Heart left ventricle (tissue), 13 donors: ENCODE data around the gene AEBP2.

Source experiments
- CTCF ChIP-seq, 12 donors: fragments of 200-600 bp; sonication (generic) in 4 of 12; IDR thresholded peaks; one replicate each; pipeline versions ENCODE4 v1.5.0 to v1.8.0; 2018 to 2022; ENCODE audit warnings: antibody characterized with exemption in 12 of 12, mild to moderate bottlenecking in 5 of 12
- POLR2A ChIP-seq, 2 donors: fragments of 450-650 bp; IDR thresholded peaks; one replicate each; pipeline ENCODE4 v1.6.1; 2017; ENCODE audit warnings: antibody characterized with exemption in 2 of 2, mild to moderate bottlenecking in 2 of 2, moderate library complexity in 2 of 2
- donor health status: ischemic (EF 13 %, LVEDD 7.1; RV severe dilation, severe dysfunction).
- donor health status: DM: no; HTN: yes; CAD: no.
- donor health status: DM: no; HTN: no; CAD: no.
- donor health status: ischemic (EF 25% LVEDD 6.9; RV normal size, moderate dysfunction).
- donor health status: ischemic (EF 25% LVEDD 5.7; RV mildly dilated, moderate dysfunction).
- donor health status: ischemic (EF 35%, LVEDD 5.7; RV mildly dilated, moderate dysfunction).
- donor health status: nonischemic (EF 11% LVEDD 7.7; RV severe dilation, severe dysfunction).
- donor health status: DM: yes; HTN: yes; CAD: no.
- donor health status: PGD.
- donor health status: ischemic (EF 29% LVEDD 5.4; RV normal size, mild dysfunction).
- donor health status: nonischemic (EF 23%, LVEDD 6.1; RV moderate dilation, normal function).

DNA sequence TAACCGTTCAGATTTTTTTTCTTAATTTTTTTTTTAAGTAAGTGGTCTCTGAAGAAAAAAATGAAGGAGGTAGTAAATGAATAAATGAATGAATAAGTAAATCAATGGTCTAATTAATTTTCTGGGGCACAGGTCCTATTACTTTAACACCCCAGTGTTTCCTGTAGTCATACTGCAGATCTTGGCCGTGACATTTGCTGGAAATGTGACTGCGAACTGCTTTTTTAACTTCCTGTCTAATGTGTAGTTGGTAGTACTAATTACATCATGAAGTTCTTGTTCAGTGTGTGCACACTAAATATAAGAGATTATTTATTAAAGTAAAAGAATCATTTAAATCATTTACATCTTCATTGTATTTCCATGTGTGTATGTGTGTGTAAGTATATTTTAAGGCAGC is 45.4 kb downstream of the AEBP2 start:
- no peak for TF ChIP-seq CTCF (IDR thresholded peaks at IDR 0.05)
- TF ChIP-seq POLR2A (IDR thresholded peaks at IDR 0.05) = no peak
